ENCODE results near the gene FREM1.

DNA sequence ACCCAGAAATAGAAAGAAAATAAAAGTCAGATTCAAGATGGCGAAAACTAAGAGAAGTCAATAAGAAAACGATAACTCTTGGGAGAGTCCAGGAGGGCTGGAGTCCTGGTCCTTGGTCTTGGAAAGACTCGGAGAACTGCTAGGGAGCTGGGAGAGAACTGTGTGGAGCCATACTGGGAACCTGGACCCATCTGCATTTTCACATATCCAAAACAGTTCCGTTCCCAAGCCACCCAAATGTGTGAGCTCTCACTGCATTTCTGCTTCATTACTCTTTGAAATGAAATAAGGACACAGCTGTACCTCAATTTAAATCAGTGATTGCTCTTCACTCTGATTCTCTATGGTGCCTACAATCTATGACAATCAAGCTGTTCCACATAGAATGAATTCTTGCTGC is 119.6 kb downstream of the FREM1 start:
- TF ChIP-seq, protein P1, sequence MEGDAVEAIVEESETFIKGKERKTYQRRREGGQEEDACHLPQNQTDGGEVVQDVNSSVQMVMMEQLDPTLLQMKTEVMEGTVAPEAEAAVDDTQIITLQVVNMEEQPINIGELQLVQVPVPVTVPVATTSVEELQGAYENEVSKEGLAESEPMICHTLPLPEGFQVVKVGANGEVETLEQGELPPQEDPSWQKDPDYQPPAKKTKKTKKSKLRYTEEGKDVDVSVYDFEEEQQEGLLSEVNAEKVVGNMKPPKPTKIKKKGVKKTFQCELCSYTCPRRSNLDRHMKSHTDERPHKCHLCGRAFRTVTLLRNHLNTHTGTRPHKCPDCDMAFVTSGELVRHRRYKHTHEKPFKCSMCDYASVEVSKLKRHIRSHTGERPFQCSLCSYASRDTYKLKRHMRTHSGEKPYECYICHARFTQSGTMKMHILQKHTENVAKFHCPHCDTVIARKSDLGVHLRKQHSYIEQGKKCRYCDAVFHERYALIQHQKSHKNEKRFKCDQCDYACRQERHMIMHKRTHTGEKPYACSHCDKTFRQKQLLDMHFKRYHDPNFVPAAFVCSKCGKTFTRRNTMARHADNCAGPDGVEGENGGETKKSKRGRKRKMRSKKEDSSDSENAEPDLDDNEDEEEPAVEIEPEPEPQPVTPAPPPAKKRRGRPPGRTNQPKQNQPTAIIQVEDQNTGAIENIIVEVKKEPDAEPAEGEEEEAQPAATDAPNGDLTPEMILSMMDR (IDR thresholded peaks at IDR 0.05) = no peak
- no peak for TF ChIP-seq ZFX (IDR thresholded peaks at IDR 0.05; ENCODE audit: borderline replicate concordance)

All from 22Rv1 (cell line).